T-cell (primary cell): ENCODE data around the gene UMOD. TPM values are rescaled to one million over a fixed set of nuclear protein-coding genes. Genes with fewer than 3 reads are reported as not detected.

Experiments used
- ATAC-seq, 4 experiments: fragments of 200-7000 bp in 3 of 4; fragments of 150-1000 bp in 1 of 4; cut with Tn5 transposase; replicated peaks in 1 of 4; 1 replicate in 3 of 4; 2 replicates in 1 of 4; pipeline ENCODE4 v1.10.0; 2021; ENCODE audit warnings: moderate library complexity in 3 of 4, mild to moderate bottlenecking in 2 of 4, moderate number of reproducible peaks in 1 of 4
- CTCF ChIA-PET, 2 donors: fragments of 300-600 bp; sonication (Branson Sonifier 250); formaldehyde crosslinking; loops; one replicate each; lab custom pipeline; 2022; ENCODE audit warnings: antibody characterized with exemption in 2 of 2; lab: Charles Lee
- POLR2A ChIA-PET, 2 donors: fragments of 300-600 bp; sonication (Branson Sonifier 250); formaldehyde crosslinking; loops; one replicate each; lab custom pipeline; 2022; ENCODE audit warnings: antibody characterized with exemption in 2 of 2; lab: Charles Lee
- DNase-seq, 35 experiments: peaks; one replicate each; pipeline versions ENCODE4 v3.0.0 to v3.0.0-alpha.2; 2013 to 2023
- H3K27ac ChIP-seq: one replicate; pipeline ENCODE4 v1.5.1; 2013; ENCODE audit warnings: low read length
- H3K27me3 ChIP-seq, 2 experiments: replicated peaks in 1 of 2; 1 replicate in 1 of 2; 2 replicates in 1 of 2; pipeline versions ENCODE4 v1.6.1 to v1.7.0; 2013; ENCODE audit warnings: low read length in 1 of 2, mixed read lengths in 1 of 2; ENCODE audit not compliant: control insufficient read depth in 2 of 2, insufficient read depth in 2 of 2; ENCODE audit errors: extremely low read depth in 1 of 2
- H3K36me3 ChIP-seq, 2 donors: 1 replicate in 1 of 2; 2 replicates in 1 of 2; pipeline versions ENCODE4 v1.6.1 to v1.7.0; 2013; ENCODE audit warnings: low read length in 1 of 2; ENCODE audit not compliant: control insufficient read depth in 2 of 2, insufficient read depth in 1 of 2; ENCODE audit errors: extremely low read depth in 1 of 2
- H3K4me1 ChIP-seq, 2 experiments: 1 replicate in 1 of 2; 2 replicates in 1 of 2; pipeline versions ENCODE4 v1.6.1 to v1.7.0; 2013; ENCODE audit warnings: low read length in 2 of 2, mixed read lengths in 1 of 2; ENCODE audit not compliant: insufficient read depth in 2 of 2, control insufficient read depth in 1 of 2; ENCODE audit errors: extremely low read depth in 1 of 2
- H3K4me3 ChIP-seq, 2 donors: 1 replicate in 1 of 2; 2 replicates in 1 of 2; pipeline versions ENCODE4 v1.5.1 to v1.7.0; 2013; ENCODE audit warnings: mild to moderate bottlenecking in 2 of 2, low read length in 1 of 2, moderate library complexity in 1 of 2; ENCODE audit not compliant: control insufficient read depth in 1 of 2; ENCODE audit errors: extremely low read depth in 1 of 2
- H3K9me3 ChIP-seq: 2 replicates; pipeline ENCODE4 v1.7.0; 2013
- H3K27ac Mint-ChIP-seq, 2 donors: one replicate each; pipeline ENCODE4 v1.8.0; 2020 to 2021; ENCODE audit warnings: mild to moderate bottlenecking in 2 of 2, mixed read lengths in 2 of 2
- H3K27me3 Mint-ChIP-seq, 2 donors: one replicate each; pipeline ENCODE4 v1.8.0; 2021 to 2022; ENCODE audit warnings: mixed read lengths in 2 of 2
- H3K36me3 Mint-ChIP-seq: one replicate; pipeline ENCODE4 v1.8.0; 2021; ENCODE audit warnings: mixed read lengths
- H3K4me1 Mint-ChIP-seq, 3 donors: one replicate each; pipeline ENCODE4 v1.8.0; 2020 to 2022; ENCODE audit warnings: mixed read lengths in 3 of 3, mild to moderate bottlenecking in 1 of 3
- H3K4me3 Mint-ChIP-seq, 3 donors: one replicate each; pipeline ENCODE4 v1.8.0; 2020 to 2022; ENCODE audit warnings: mild to moderate bottlenecking in 3 of 3, mixed read lengths in 3 of 3, moderate library complexity in 3 of 3
- H3K9me3 Mint-ChIP-seq, 3 donors: one replicate each; pipeline ENCODE4 v1.8.0; 2020 to 2022; ENCODE audit warnings: mixed read lengths in 3 of 3
- WGBS: methylation state at CpG from one replicate; pipeline ENCODE4 v1.1.5; 2013; ENCODE audit warnings: missing lambda C conversion rate; ENCODE audit not compliant: insufficient coverage; 5-methylcytosine and 5-hydroxymethylcytosine counted together
- total RNA-seq, 35 experiments: library from RNA in 6 of 35; stranded (reverse) in 6 of 35; fragments of 120-200 nt in 1 of 35; gene quantifications; one replicate each; pipeline versions ENCODE4 v1.2.1 to v1.2.4 and lab custom pipeline; 2013 to 2026

The UMOD gene
- total RNA-seq, 5 donors from 2014 or later (not counting 1 experiment from before 2014, with no cell fraction given): not detected

DNA sequence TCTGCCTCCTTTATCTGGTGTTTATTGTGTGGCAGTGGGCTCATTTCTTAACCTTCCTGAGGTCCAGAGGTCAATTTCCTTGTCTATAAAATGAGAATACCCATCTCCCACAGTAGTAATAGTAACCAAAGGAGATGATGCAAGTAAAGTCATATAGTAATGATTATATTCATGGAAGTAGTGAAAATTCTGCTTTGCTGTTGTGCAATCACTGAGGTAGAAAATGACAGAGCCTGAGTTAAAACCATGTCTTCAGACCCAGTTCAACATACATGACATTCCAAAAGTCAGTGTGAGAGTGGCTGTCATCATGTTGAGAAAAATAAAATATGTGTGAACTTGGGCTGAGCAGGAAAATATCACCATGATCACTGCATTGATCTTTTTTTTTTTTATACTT is 864 bp upstream of the UMOD start:
- Histone ChIP-seq H3K4me3 (no peak overlapping the region), H3K27me3 (peaks cover 0 to 13% of the 10 kb centered on the region in 2 experiments), H3K4me1 (no peaks in the 10 kb centered on the region), H3K27ac (no peak overlapping the region), H3K36me3 (no peaks in the 10 kb centered on the region), H3K9me3 (no peaks in the 10 kb centered on the region)
- DNase-seq (no peak), ATAC-seq (no peak)
- H3K4me3 Mint-ChIP-seq: no peak overlapping the region
- CTCF ChIA-PET: no interaction called here
- H3K36me3 Mint-ChIP-seq: no peaks in the 10 kb centered on the region
- peaks cover 0 to 7% (median 0%) of the 10 kb centered on the region in 3 donors for H3K9me3 Mint-ChIP-seq
- POLR2A ChIA-PET: no interaction called here
- peaks cover 7 to 14% of the 10 kb centered on the region in 2 donors for H3K27me3 Mint-ChIP-seq
- no peak overlapping the region for H3K27ac Mint-ChIP-seq
- H3K4me1 Mint-ChIP-seq: no peaks in the 10 kb centered on the region

GRCh38 chr16:20349615-20350014 is 2.9 kb downstream of the UMOD start:
- H3K27ac ChIP-seq: no peak overlapping the region
- no peaks in the 10 kb centered on the region for H3K9me3 ChIP-seq
- H3K27me3 ChIP-seq: peaks cover 0 to 8% of the 10 kb centered on the region in 2 experiments
- POLR2A ChIA-PET: no interaction called here
- Mint-ChIP-seq H3K4me1 (no peaks in the 10 kb centered on the region), H3K27ac (no peak overlapping the region), H3K36me3 (no peaks in the 10 kb centered on the region), H3K9me3 (no peaks in the 10 kb centered on the region), H3K27me3 (peaks cover 0 to 7% of the 10 kb centered on the region in 2 donors), H3K4me3 (no peak overlapping the region)
- ATAC-seq (no peak), DNase-seq (no peak)
- WGBS: no CpG with 5 or more reads among the region's 6 CpGs
- no peak overlapping the region for H3K4me3 ChIP-seq
- CTCF ChIA-PET: no interaction called here
- no peaks in the 10 kb centered on the region for H3K4me1 ChIP-seq
- no peaks in the 10 kb centered on the region for H3K36me3 ChIP-seq

GRCh38 chr16:20348365-20349185 is 3.9 kb downstream of the UMOD start:
- CTCF ChIA-PET: no interaction called here
- 38% methylated on average over 76 of the region's 77 CpGs for WGBS

GRCh38 chr16:20347666-20348364 is 4.7 kb downstream of the UMOD start:
- no peaks in the 10 kb centered on the region for H3K4me1 Mint-ChIP-seq
- Histone ChIP-seq H3K36me3 (no peaks in the 10 kb centered on the region), H3K27me3 (peaks cover 0 to 8% of the 10 kb centered on the region in 2 experiments), H3K9me3 (no peaks in the 10 kb centered on the region), H3K4me3 (no peak overlapping the region), H3K4me1 (no peaks in the 10 kb centered on the region), H3K27ac (no peak overlapping the region)
- H3K9me3 Mint-ChIP-seq: no peaks in the 10 kb centered on the region
- ChIA-PET CTCF (interaction anchor here in 1 of 2 donors (1.0 kb wide), 1 partner anchor 37 kb away, joined by 3 read pairs; no protein-coding TSS in a partner anchor), POLR2A (no interaction called here)
- peaks cover 0 to 7% of the 10 kb centered on the region in 2 donors for H3K27me3 Mint-ChIP-seq
- no peak overlapping the region for H3K27ac Mint-ChIP-seq
- H3K36me3 Mint-ChIP-seq: no peaks in the 10 kb centered on the region
- H3K4me3 Mint-ChIP-seq: no peak overlapping the region
- ATAC-seq: no peak
- 71% methylated on average over 11 of the region's 12 CpGs for WGBS
- DNase-seq: no peak

More at GRCh38 chr16:20348365-20349185, 3.9 kb downstream of the UMOD start:
- Mint-ChIP-seq H3K27me3 (peaks cover 0 to 7% of the 10 kb centered on the region in 2 donors), H3K9me3 (no peaks in the 10 kb centered on the region), H3K4me3 (no peak overlapping the region), H3K27ac (no peak overlapping the region), H3K36me3 (no peaks in the 10 kb centered on the region), H3K4me1 (no peaks in the 10 kb centered on the region)
- Histone ChIP-seq H3K36me3 (no peaks in the 10 kb centered on the region), H3K9me3 (no peaks in the 10 kb centered on the region), H3K27me3 (peaks cover 0 to 8% of the 10 kb centered on the region in 2 experiments), H3K4me1 (no peaks in the 10 kb centered on the region), H3K27ac (no peak overlapping the region), H3K4me3 (no peak overlapping the region)
- ATAC-seq (no peak), DNase-seq (no peak)
- POLR2A ChIA-PET: no interaction called here

- DNase-seq (no peak), ATAC-seq (no peak)
- CTCF ChIA-PET: no interaction called here
- H3K27me3 Mint-ChIP-seq: peaks cover 0 to 6% of the 10 kb centered on the region in 2 donors
- Histone ChIP-seq H3K36me3 (no peaks in the 10 kb centered on the region), H3K27me3 (peaks cover 0 to 8% of the 10 kb centered on the region in 2 experiments), H3K4me1 (no peaks in the 10 kb centered on the region), H3K27ac (no peak overlapping the region), H3K4me3 (no peak overlapping the region), H3K9me3 (no peaks in the 10 kb centered on the region)
- POLR2A ChIA-PET: no interaction called here
- no peaks in the 10 kb centered on the region for H3K36me3 Mint-ChIP-seq
- no peaks in the 10 kb centered on the region for H3K4me1 Mint-ChIP-seq
- no peak overlapping the region for H3K4me3 Mint-ChIP-seq
- H3K9me3 Mint-ChIP-seq: no peaks in the 10 kb centered on the region
- 84% methylated on average over 3 of the region's 5 CpGs for WGBS
- H3K27ac Mint-ChIP-seq: no peak overlapping the region
Measured at GRCh38 chr16:20344611-20345010, 7.9 kb downstream of the UMOD start.

- no peaks in the 10 kb centered on the region for H3K9me3 Mint-ChIP-seq
- Histone ChIP-seq H3K4me1 (no peaks in the 10 kb centered on the region), H3K36me3 (no peaks in the 10 kb centered on the region), H3K4me3 (no peak overlapping the region), H3K9me3 (no peaks in the 10 kb centered on the region), H3K27me3 (peaks cover 0 to 4% of the 10 kb centered on the region in 2 experiments), H3K27ac (no peak overlapping the region)
- ChIA-PET CTCF (no interaction called here), POLR2A (no interaction called here)
- no peak for DNase-seq
- H3K36me3 Mint-ChIP-seq: no peaks in the 10 kb centered on the region
- WGBS: 100% methylated on average over 1 of the region's 3 CpGs
- H3K4me1 Mint-ChIP-seq: no peaks in the 10 kb centered on the region
- H3K27ac Mint-ChIP-seq: no peak overlapping the region
- H3K27me3 Mint-ChIP-seq: peaks cover 7 to 13% of the 10 kb centered on the region in 2 donors
- no peak overlapping the region for H3K4me3 Mint-ChIP-seq
- no peak for ATAC-seq
Measured at GRCh38 chr16:20339744-20340143, 12.8 kb downstream of the UMOD start.
